ENCODE results near the gene PANK3.

PANK3 gene

DNA sequence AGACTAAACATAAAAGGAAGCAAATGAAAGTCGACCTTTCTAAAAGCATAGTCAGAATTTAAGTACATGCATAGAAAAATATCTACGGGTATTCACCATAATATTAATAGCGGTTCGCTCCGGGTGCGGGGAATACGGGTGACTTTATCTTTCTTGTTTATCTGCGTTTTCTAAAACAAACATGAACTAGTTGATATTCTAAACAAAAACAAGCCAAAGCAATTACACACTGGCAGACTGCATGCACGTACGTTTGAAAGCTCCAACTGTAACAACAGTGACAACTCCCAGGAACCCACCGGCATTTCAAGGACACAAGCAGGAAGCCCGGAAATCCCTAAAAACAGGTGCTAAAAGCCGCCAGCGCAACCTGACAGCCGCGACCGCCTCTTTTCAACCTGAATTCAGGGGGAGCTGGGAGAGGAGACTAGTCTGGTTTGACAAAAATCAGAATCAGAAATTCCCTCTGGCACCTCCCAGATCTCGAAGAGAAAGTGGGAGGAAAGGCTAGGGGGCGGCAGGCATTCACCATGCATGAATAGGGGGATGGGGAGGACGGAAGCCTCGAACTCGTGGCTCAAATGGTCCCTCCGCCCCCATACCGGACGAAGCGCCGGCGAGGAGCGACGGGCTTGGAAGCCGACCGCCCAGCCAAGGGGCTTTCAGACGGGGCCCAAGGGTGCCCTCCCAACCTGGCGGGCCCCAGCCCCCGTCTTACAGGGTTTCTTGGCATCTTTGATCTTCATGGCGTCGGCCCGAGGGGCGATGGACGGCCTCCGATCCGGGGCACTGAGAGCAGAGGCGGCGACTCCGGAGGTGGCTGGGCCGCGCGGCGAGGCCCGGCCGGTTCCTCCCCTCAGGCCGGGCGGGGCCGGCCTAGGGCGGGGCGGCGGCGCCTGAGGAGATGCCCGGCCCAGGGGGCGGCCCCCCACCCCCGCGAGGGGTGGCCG, at the start of gene PANK3:
TSS of gene PANK3 (minus strand) at position 831 of the 950 bp plus-strand sequence. CDS start at position 746, 85 bp downstream.
- ChIA-PET CTCF (no interaction called here), POLR2A (interaction anchor here (0.6 to 1.9 kb wide), 13 partner anchors 11 to 1007 kb away, joined by 3 to 28 read pairs (median 4); no protein-coding TSS in a partner anchor)
- TF ChIP-seq ELF4 (IDR thresholded peaks at IDR 0.05) = peak; percentile 49
- 0 out of 2 replicates have a peak, but pooled peaks have one; percentile 91 for TF ChIP-seq LEF1 (IDR thresholded peaks at IDR 0.05; ENCODE audit: borderline replicate concordance)
- peak; percentile 76 for TF ChIP-seq L3MBTL2 (conservative IDR thresholded peaks at IDR 0.05)
- no peak for TF ChIP-seq NFRKB (IDR thresholded peaks at IDR 0.05)
- DNase-seq (ENCODE audit: extremely low spot score) = peak; percentile 83

DNA sequence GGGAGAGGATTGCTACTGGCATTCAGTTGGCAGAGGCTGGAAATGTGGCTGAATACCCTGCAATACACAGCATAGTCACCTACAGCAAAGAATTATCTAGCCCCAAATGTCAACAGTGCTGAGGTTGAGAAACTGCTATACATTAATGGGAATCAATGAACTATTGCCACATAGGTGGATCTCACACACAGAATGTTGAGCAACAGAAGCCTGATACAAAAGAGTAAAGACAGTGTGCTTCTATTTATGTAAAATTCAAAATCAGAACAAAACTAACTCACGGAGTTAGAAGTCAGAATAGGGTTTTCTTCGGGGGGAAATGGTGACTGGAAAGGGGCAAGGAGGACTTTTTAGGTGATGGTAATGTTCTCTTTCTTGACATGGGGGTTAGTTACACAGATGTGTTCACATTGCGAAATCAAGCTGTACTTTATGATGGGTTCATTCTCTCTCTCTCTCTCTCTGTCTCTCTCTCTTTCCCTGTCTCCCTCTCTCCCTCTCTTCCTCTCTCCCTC, 45.7 kb upstream of the PANK3 start:
- ChIA-PET POLR2A (no interaction called here), CTCF (no interaction called here)

GRCh38 chr5:168620807-168621206, 41.6 kb upstream of the PANK3 start:
- POLR2A ChIA-PET = interaction anchor here (0.8 kb wide), 1 partner anchor 42 kb away, joined by 4 read pairs; the partner anchor contains the start of gene PANK3
- no peak for DNase-seq (ENCODE audit: extremely low spot score)
- TF ChIP-seq L3MBTL2 (conservative IDR thresholded peaks at IDR 0.05) = no peak
- no peak for TF ChIP-seq BHLHE40 (IDR thresholded peaks at IDR 0.05; ENCODE audit: borderline replicate concordance)
- peak; percentile 72 for TF ChIP-seq FOXM1 (IDR thresholded peaks at IDR 0.05; ENCODE audit: borderline replicate concordance)
- no peak for TF ChIP-seq ELF4 (IDR thresholded peaks at IDR 0.05)
- no peak for TF ChIP-seq CTBP1 (IDR thresholded peaks at IDR 0.05; ENCODE audit: borderline replicate concordance)
- no peak for TF ChIP-seq ARNT (IDR thresholded peaks at IDR 0.05)
- no peak for TF ChIP-seq NFRKB (IDR thresholded peaks at IDR 0.05)
- TF ChIP-seq LEF1 (IDR thresholded peaks at IDR 0.05; ENCODE audit: borderline replicate concordance) = no peak
- CTCF ChIA-PET = interaction anchor here (0.9 kb wide), 1 partner anchor 10 kb away, joined by 3 read pairs; no protein-coding TSS in a partner anchor

More for the DNA sequence above, 45.7 kb upstream of the PANK3 start:
- TF ChIP-seq HDGF (IDR thresholded peaks at IDR 0.05; ENCODE audit: borderline replicate concordance) (no peak), FOXA1 (IDR thresholded peaks at IDR 0.05) (no peak), NFRKB (IDR thresholded peaks at IDR 0.05) (no peak), TARDBP (IDR thresholded peaks at IDR 0.05) (no peak), SUZ12 (IDR thresholded peaks at IDR 0.05) (no peak), ARNT (IDR thresholded peaks at IDR 0.05) (no peak), SP1 (IDR thresholded peaks at IDR 0.05) (no peak), LEF1 (IDR thresholded peaks at IDR 0.05; ENCODE audit: borderline replicate concordance) (no peak)
- TF ChIP-seq, protein P1, sequence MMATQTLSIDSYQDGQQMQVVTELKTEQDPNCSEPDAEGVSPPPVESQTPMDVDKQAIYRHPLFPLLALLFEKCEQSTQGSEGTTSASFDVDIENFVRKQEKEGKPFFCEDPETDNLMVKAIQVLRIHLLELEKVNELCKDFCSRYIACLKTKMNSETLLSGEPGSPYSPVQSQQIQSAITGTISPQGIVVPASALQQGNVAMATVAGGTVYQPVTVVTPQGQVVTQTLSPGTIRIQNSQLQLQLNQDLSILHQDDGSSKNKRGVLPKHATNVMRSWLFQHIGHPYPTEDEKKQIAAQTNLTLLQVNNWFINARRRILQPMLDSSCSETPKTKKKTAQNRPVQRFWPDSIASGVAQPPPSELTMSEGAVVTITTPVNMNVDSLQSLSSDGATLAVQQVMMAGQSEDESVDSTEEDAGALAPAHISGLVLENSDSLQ (IDR thresholded peaks at IDR 0.05) = no peak
- DNase-seq (ENCODE audit: extremely low spot score) = no peak

DNA sequence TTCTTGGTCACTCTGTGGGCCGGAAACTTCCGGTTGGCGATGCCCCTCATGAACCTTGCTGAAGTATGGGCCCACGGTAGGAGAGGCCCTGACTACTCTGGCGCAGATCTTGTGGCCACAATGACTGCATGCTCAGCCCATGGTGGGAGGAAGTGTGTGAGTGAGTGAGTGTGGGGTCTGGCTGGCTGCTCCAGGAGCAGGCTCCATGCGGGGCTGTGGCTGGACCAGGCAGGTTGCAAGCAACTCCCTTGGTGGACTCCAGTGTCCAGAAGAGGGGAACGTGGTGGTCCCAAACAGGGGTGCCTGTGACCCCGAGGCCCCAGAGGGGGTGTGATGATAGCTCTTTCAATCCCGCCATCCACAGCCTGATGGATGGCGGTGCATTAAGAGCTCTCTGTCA, 35.5 kb upstream of the PANK3 start:
- POLR2A ChIA-PET = no interaction called here
- TF ChIP-seq L3MBTL2 (conservative IDR thresholded peaks at IDR 0.05) (no peak), SUZ12 (IDR thresholded peaks at IDR 0.05) (no peak), FOXM1 (IDR thresholded peaks at IDR 0.05; ENCODE audit: borderline replicate concordance) (no peak), CTBP1 (IDR thresholded peaks at IDR 0.05; ENCODE audit: borderline replicate concordance) (no peak), ELF4 (IDR thresholded peaks at IDR 0.05) (no peak), TARDBP (IDR thresholded peaks at IDR 0.05) (no peak), BHLHE40 (IDR thresholded peaks at IDR 0.05; ENCODE audit: borderline replicate concordance) (no peak), SP1 (IDR thresholded peaks at IDR 0.05) (no peak), FOXK2 (IDR thresholded peaks at IDR 0.05) (no peak), NFRKB (IDR thresholded peaks at IDR 0.05) (no peak)
- CTCF ChIA-PET = no interaction called here
- DNase-seq (ENCODE audit: extremely low spot score) = no peak

GRCh38 chr5:168613996-168614395, 34.8 kb upstream of the PANK3 start:
- TF ChIP-seq CTBP1 (IDR thresholded peaks at IDR 0.05; ENCODE audit: borderline replicate concordance) (no peak), TARDBP (IDR thresholded peaks at IDR 0.05) (no peak), HDGF (IDR thresholded peaks at IDR 0.05; ENCODE audit: borderline replicate concordance) (no peak), SUZ12 (IDR thresholded peaks at IDR 0.05) (no peak), ZNF384 (IDR thresholded peaks at IDR 0.05) (no peak), SP1 (IDR thresholded peaks at IDR 0.05) (no peak), FOXA1 (IDR thresholded peaks at IDR 0.05) (no peak), ELF4 (IDR thresholded peaks at IDR 0.05) (no peak)
- TF ChIP-seq, protein P1 (IDR thresholded peaks at IDR 0.05) = no peak
- POLR2A ChIA-PET = no interaction called here
- no peak for DNase-seq (ENCODE audit: extremely low spot score)
- CTCF ChIA-PET = no interaction called here

- TF ChIP-seq TARDBP (IDR thresholded peaks at IDR 0.05) (no peak), FOXA1 (IDR thresholded peaks at IDR 0.05) (no peak), HDGF (IDR thresholded peaks at IDR 0.05; ENCODE audit: borderline replicate concordance) (no peak), ZNF384 (IDR thresholded peaks at IDR 0.05) (no peak), NFRKB (IDR thresholded peaks at IDR 0.05) (no peak), SUZ12 (IDR thresholded peaks at IDR 0.05) (no peak), FOXK2 (IDR thresholded peaks at IDR 0.05) (no peak), L3MBTL2 (conservative IDR thresholded peaks at IDR 0.05) (no peak), ARNT (IDR thresholded peaks at IDR 0.05) (no peak), LEF1 (IDR thresholded peaks at IDR 0.05; ENCODE audit: borderline replicate concordance) (no peak), ELF4 (IDR thresholded peaks at IDR 0.05) (no peak), FOXM1 (IDR thresholded peaks at IDR 0.05; ENCODE audit: borderline replicate concordance) (no peak), BHLHE40 (IDR thresholded peaks at IDR 0.05; ENCODE audit: borderline replicate concordance) (no peak), CTBP1 (IDR thresholded peaks at IDR 0.05; ENCODE audit: borderline replicate concordance) (no peak)
- TF ChIP-seq, protein P1 (IDR thresholded peaks at IDR 0.05) = no peak
- CTCF ChIA-PET = no interaction called here
- POLR2A ChIA-PET = interaction anchor here (0.8 kb wide), 1 partner anchor 35 kb away, joined by 3 read pairs; the partner anchor contains the start of gene PANK3
- no peak for DNase-seq (ENCODE audit: extremely low spot score)
Measured at GRCh38 chr5:168613396-168613795, 34.2 kb upstream of the PANK3 start.

Measured in HEK293T (cell line).